NB4 (cell line): Measurements from ENCODE around the gene OR4M2.
"Not testable (repeated sequence)": the region's sequence is repeated elsewhere in the genome, so short reads cannot be mapped to it uniquely, and the experiment has no call there.

Experiments used
- MYC ChIP-seq: IDR thresholded peaks from 2 replicates; pipeline ENCODE4 v1.6.1; 2011; ENCODE audit warnings: low read depth, low read length
- POLR2A ChIP-seq: IDR thresholded peaks from 2 replicates; pipeline ENCODE4 v1.6.1; 2011; ENCODE audit warnings: mild to moderate bottlenecking; ENCODE audit not compliant: insufficient read length; ENCODE audit errors: extremely low read depth
- TF ChIP-seq, protein P1 (sequence below): IDR thresholded peaks from one replicate; pipeline ENCODE4 v1.5.1; 2012; ENCODE audit warnings: low read depth, low read length
- TF ChIP-seq, protein P2 (sequence below): IDR thresholded peaks from 2 replicates; pipeline ENCODE4 v1.6.1; 2011; ENCODE audit warnings: low read depth, low read length

DNA sequence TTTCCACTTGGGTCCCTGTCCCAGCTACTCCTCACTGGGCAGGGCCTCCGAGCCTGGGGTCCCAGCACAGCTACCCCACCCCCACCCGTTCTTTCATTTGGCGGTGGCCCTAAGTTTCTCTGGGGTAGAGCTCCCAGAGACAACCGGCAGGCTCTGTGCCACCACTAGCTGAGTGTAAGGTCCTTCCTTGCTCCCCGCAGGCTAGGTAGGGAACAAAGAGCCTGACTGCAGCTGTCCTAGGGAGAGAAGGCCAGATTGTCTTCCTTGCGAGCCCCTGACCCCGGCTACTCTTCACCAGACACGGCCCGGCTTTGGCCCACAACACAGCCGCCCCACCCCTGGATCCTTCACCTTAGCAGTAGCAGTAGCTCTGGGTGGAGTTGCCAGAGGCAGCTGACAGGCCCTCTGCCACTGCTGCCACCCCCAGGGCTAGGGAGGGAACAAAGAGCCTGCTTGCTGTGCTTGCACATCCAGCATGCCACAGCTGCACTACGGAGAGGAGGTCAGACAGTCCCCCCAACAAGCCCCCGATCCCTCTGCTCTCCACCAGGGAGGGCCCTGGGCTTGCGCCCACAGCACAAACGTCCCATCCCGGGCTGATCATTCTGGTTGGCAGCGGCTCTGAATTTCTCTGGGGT lies 18.4 kb downstream of the OR4M2 start:
- TF ChIP-seq, protein P1, sequence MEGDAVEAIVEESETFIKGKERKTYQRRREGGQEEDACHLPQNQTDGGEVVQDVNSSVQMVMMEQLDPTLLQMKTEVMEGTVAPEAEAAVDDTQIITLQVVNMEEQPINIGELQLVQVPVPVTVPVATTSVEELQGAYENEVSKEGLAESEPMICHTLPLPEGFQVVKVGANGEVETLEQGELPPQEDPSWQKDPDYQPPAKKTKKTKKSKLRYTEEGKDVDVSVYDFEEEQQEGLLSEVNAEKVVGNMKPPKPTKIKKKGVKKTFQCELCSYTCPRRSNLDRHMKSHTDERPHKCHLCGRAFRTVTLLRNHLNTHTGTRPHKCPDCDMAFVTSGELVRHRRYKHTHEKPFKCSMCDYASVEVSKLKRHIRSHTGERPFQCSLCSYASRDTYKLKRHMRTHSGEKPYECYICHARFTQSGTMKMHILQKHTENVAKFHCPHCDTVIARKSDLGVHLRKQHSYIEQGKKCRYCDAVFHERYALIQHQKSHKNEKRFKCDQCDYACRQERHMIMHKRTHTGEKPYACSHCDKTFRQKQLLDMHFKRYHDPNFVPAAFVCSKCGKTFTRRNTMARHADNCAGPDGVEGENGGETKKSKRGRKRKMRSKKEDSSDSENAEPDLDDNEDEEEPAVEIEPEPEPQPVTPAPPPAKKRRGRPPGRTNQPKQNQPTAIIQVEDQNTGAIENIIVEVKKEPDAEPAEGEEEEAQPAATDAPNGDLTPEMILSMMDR, result not testable (repeated sequence)
- not testable (repeated sequence) for TF ChIP-seq POLR2A, MYC
- TF ChIP-seq, protein P2, sequence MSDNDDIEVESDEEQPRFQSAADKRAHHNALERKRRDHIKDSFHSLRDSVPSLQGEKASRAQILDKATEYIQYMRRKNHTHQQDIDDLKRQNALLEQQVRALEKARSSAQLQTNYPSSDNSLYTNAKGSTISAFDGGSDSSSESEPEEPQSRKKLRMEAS, result not testable (repeated sequence)
